IMR-90 (cell line): ENCODE results near the gene ALK. TPM values are rescaled to one million over a fixed set of nuclear protein-coding genes. Genes with fewer than 3 reads are reported as not detected.

Source experiments
- ATAC-seq: fragments of 200-7000 bp; cut with Tn5 transposase; 2 replicates; pipeline ENCODE4 v1.9.1; 2020; ENCODE audit warnings: low read depth, mild to moderate bottlenecking, moderate library complexity
- BruUV-seq: library from RNA; stranded (reverse); fragments of 400-500 nt; replicated peaks from 2 replicates; lab custom pipeline; 2021; lab: Mats Ljungman, UMichigan
- CTCF ChIA-PET: fragments of 300-600 bp; formaldehyde crosslinking; extraction: SDS; loops from one replicate; lab custom pipeline; 2021; ENCODE audit warnings: antibody characterized with exemption; lab: Yijun Ruan, JAX
- POLR2A ChIA-PET: fragments of 300-600 bp; sonication (Branson Sonifier 250); formaldehyde crosslinking; loops from one replicate; lab custom pipeline; 2022; ENCODE audit warnings: antibody characterized with exemption; ENCODE audit not compliant: unreplicated experiment; lab: Charles Lee
- DNase-seq: peaks from one replicate; pipeline ENCODE4 v3.0.0; 2013
- H2AFZ ChIP-seq: replicated peaks from 2 replicates; pipeline ENCODE3; 2013; ENCODE audit warnings: low read length, mild to moderate bottlenecking; ENCODE audit not compliant: poor library complexity
- H2AK5ac ChIP-seq: 2 replicates; pipeline ENCODE4 v1.6.1; 2013; ENCODE audit warnings: low read depth, low read length, inconsistent platforms
- H2AK9ac ChIP-seq: replicated peaks from 2 replicates; pipeline ENCODE3; 2013; ENCODE audit warnings: mild to moderate bottlenecking, low read depth, low read length, moderate library complexity; ENCODE audit not compliant: poor library complexity
- H2BK120ac ChIP-seq: 2 replicates; pipeline ENCODE4 v1.6.1; 2013; ENCODE audit warnings: low read depth, low read length, inconsistent platforms
- H2BK15ac ChIP-seq: 3 replicates; pipeline ENCODE4 v1.6.1; 2013; ENCODE audit warnings: low read depth, low read length, inconsistent platforms
- H2BK20ac ChIP-seq: 2 replicates; pipeline ENCODE4 v1.6.1; 2013; ENCODE audit warnings: low read depth, mild to moderate bottlenecking, inconsistent platforms, low read length, moderate library complexity
- H2BK5ac ChIP-seq: 2 replicates; pipeline ENCODE4 v1.6.1; 2013; ENCODE audit warnings: mild to moderate bottlenecking, low read depth, low read length, inconsistent platforms; ENCODE audit not compliant: poor library complexity, severe bottlenecking
- H3K14ac ChIP-seq: replicated peaks from 2 replicates; pipeline ENCODE4 v1.6.1; 2013; ENCODE audit warnings: low read depth, low read length, inconsistent platforms
- H3K18ac ChIP-seq: 2 replicates; pipeline ENCODE4 v1.6.1; 2013; ENCODE audit warnings: low read depth, low read length, control low read depth
- H3K23ac ChIP-seq: 2 replicates; pipeline ENCODE4 v1.6.1; 2013; ENCODE audit warnings: low read depth, low read length, inconsistent platforms
- H3K27ac ChIP-seq: 2 replicates; pipeline ENCODE4 v1.5.1; 2013; ENCODE audit warnings: mild to moderate bottlenecking, control low read depth, low read length; ENCODE audit not compliant: insufficient read depth
- H3K27me3 ChIP-seq: 2 replicates; pipeline ENCODE4 v1.6.1; 2013; ENCODE audit warnings: low read length; ENCODE audit not compliant: control insufficient read depth, insufficient read depth
- H3K36me3 ChIP-seq: 2 replicates; pipeline ENCODE4 v1.6.1; 2013; ENCODE audit warnings: low read length, mixed read lengths; ENCODE audit not compliant: control insufficient read depth, insufficient read depth
- H3K4ac ChIP-seq: 2 replicates; pipeline ENCODE4 v1.6.1; 2013; ENCODE audit warnings: low read depth, low read length, inconsistent platforms
- H3K4me1 ChIP-seq: 2 replicates; pipeline ENCODE4 v1.6.1; 2013; ENCODE audit warnings: low read length, mixed read lengths; ENCODE audit not compliant: control insufficient read depth, insufficient read depth
- H3K4me2 ChIP-seq: 2 replicates; pipeline ENCODE4 v1.6.1; 2013; ENCODE audit warnings: low read depth, mild to moderate bottlenecking, control low read depth, low read length, moderate library complexity
- H3K4me3 ChIP-seq: 2 replicates; pipeline ENCODE4 v1.5.1; 2013; ENCODE audit warnings: low read depth, mild to moderate bottlenecking, control low read depth, low read length, moderate library complexity; ENCODE audit not compliant: insufficient read depth
- H3K56ac ChIP-seq: 2 replicates; pipeline ENCODE4 v1.6.1; 2013; ENCODE audit warnings: low read length, inconsistent platforms; ENCODE audit not compliant: insufficient read depth; ENCODE audit errors: extremely low read depth
- H3K79me1 ChIP-seq, 2 experiments: 2 replicates each; pipeline ENCODE4 v1.6.1; 2013; ENCODE audit warnings: low read length in 2 of 2, inconsistent platforms in 1 of 2, low read depth in 1 of 2
- H3K9ac ChIP-seq: 2 replicates; pipeline ENCODE4 v1.6.1; 2013; ENCODE audit warnings: low read depth, low read length, control low read depth
- H3K9me1 ChIP-seq: 2 replicates; pipeline ENCODE4 v1.6.1; 2013; ENCODE audit warnings: low read length, inconsistent platforms; ENCODE audit not compliant: insufficient read depth
- H3K9me3 ChIP-seq: 2 replicates; pipeline ENCODE4 v1.6.1; 2013; ENCODE audit warnings: low read length; ENCODE audit not compliant: control insufficient read depth, insufficient read depth
- H4K20me1 ChIP-seq: 2 replicates; pipeline ENCODE4 v1.6.1; 2013; ENCODE audit warnings: low read length, inconsistent platforms; ENCODE audit not compliant: insufficient read depth
- H4K5ac ChIP-seq: 2 replicates; pipeline ENCODE4 v1.6.1; 2013; ENCODE audit warnings: mild to moderate bottlenecking, low read depth, low read length, control low read depth
- H4K8ac ChIP-seq, 2 experiments: 2 replicates each; pipeline ENCODE4 v1.6.1; 2013; ENCODE audit warnings: low read depth in 2 of 2, low read length in 2 of 2, control low read depth in 1 of 2, inconsistent platforms in 1 of 2
- H4K91ac ChIP-seq: 2 replicates; pipeline ENCODE4 v1.6.1; 2013; ENCODE audit warnings: low read depth, low read length, inconsistent platforms; ENCODE audit not compliant: insufficient read depth
- BHLHE40 ChIP-seq: fragments of 150-350 bp; IDR thresholded peaks from 2 replicates; pipeline ENCODE4 v1.6.1; 2016; ENCODE audit warnings: mild to moderate bottlenecking, low read depth, low read length
- CHD1 ChIP-seq: IDR thresholded peaks from 2 replicates; pipeline ENCODE4 v1.6.1; 2012; ENCODE audit warnings: low read depth, low read length, improper control_type of control experiment
- ELK1 ChIP-seq: fragments of 150-350 bp; IDR thresholded peaks from 2 replicates; pipeline ENCODE4 v1.6.1; 2016; ENCODE audit warnings: low read depth, mild to moderate bottlenecking, low read length, moderate library complexity, borderline replicate concordance
- FOS ChIP-seq: fragments of 150-350 bp; IDR thresholded peaks from 2 replicates; pipeline ENCODE4 v1.6.1; 2016; ENCODE audit warnings: low read depth, low read length
- MAFK ChIP-seq: IDR thresholded peaks from 2 replicates; pipeline ENCODE4 v1.6.1; 2012; ENCODE audit warnings: low read depth, low read length, improper control_type of control experiment
- MXI1 ChIP-seq: IDR thresholded peaks from 2 replicates; pipeline ENCODE4 v1.6.1; 2012; ENCODE audit warnings: low read depth, mild to moderate bottlenecking, low read length, moderate library complexity, borderline replicate concordance
- NFE2L2 ChIP-seq: fragments of 150-350 bp; IDR thresholded peaks from 2 replicates; pipeline ENCODE4 v1.6.1; 2016; ENCODE audit warnings: low read depth, mild to moderate bottlenecking, low read length
- POLR2A ChIP-seq: IDR thresholded peaks from 2 replicates; pipeline ENCODE4 v1.6.1; 2012; ENCODE audit warnings: mild to moderate bottlenecking, low read depth, low read length
- RAD21 ChIP-seq: IDR thresholded peaks from 2 replicates; pipeline ENCODE4 v1.6.1; 2012; ENCODE audit warnings: low read length, improper control_type of control experiment
- RCOR1 ChIP-seq: IDR thresholded peaks from 2 replicates; pipeline ENCODE4 v1.6.1; 2012; ENCODE audit warnings: mild to moderate bottlenecking, low read length, improper control_type of control experiment; ENCODE audit not compliant: insufficient replicate concordance
- RFX5 ChIP-seq: IDR thresholded peaks from 2 replicates; pipeline ENCODE4 v1.8.0; 2012; ENCODE audit warnings: low read depth, mild to moderate bottlenecking, low read length, moderate library complexity
- SMC3 ChIP-seq: fragments of 150-350 bp; IDR thresholded peaks from 2 replicates; pipeline ENCODE4 v1.6.1; 2016; ENCODE audit warnings: low read depth, mild to moderate bottlenecking, antibody characterized with exemption, low read length, moderate library complexity
- WGBS, 2 experiments: methylation state at CpG; one replicate each; pipeline versions ENCODE4 v1.1.5 to v1.1.7; 2013; ENCODE audit warnings: missing lambda C conversion rate in 2 of 2; ENCODE audit not compliant: insufficient read length in 1 of 2; ENCODE audit errors: extremely low coverage in 2 of 2; 5-methylcytosine and 5-hydroxymethylcytosine counted together
- dilution Hi-C: fragments of 300-500 bp; cut with HindIII; formaldehyde crosslinking; loops from one replicate; pipeline ENCODE4 v1.14.3; 2018; ENCODE audit warnings: low sequenced_read_pairs; ENCODE audit not compliant: unreplicated experiment
- in situ Hi-C: fragments of 300-500 bp; cut with MboI; formaldehyde crosslinking; loops from 3 replicates; pipeline ENCODE4 v1.14.3; 2019; ENCODE audit warnings: low sequenced_read_pairs, inconsistent platforms, mixed read lengths
- intact Hi-C: fragments of 100-400 bp; cut with micrococcal nuclease; formaldehyde crosslinking; loops from 2 replicates; pipeline ENCODE4 v1.10.0; 2022
- polyA plus RNA-seq, 3 experiments: library from polyadenylated mRNA; depleted of rRNA; stranded (reverse); fragments of >200 nt; gene quantifications; 2 replicates each; pipeline ENCODE4 v1.2.3, GENCODE V29; 2012; ENCODE audit warnings: low replicate concordance in 1 of 3
- total RNA-seq: library from RNA; depleted of rRNA; stranded (reverse); fragments of >200 nt; gene quantifications from 2 replicates; pipeline ENCODE4 v1.2.3, GENCODE V29; 2012
- TF ChIP-seq, protein P1 (sequence below): fragments of 150-350 bp; IDR thresholded peaks from 2 replicates; pipeline ENCODE4 v1.6.1; 2017; ENCODE audit warnings: mild to moderate bottlenecking, antibody characterized with exemption, low read length, low read depth
- TF ChIP-seq, protein P2 (sequence below): conservative IDR thresholded peaks from 2 replicates; pipeline ENCODE4 v1.5.1; 2012; ENCODE audit warnings: mild to moderate bottlenecking, low read depth, low read length, improper control_type of control experiment

ALK gene
- total and polyA plus RNA-seq, 2 of the 4 experiments (the other 2 are of a cell fraction) = not detected

DNA sequence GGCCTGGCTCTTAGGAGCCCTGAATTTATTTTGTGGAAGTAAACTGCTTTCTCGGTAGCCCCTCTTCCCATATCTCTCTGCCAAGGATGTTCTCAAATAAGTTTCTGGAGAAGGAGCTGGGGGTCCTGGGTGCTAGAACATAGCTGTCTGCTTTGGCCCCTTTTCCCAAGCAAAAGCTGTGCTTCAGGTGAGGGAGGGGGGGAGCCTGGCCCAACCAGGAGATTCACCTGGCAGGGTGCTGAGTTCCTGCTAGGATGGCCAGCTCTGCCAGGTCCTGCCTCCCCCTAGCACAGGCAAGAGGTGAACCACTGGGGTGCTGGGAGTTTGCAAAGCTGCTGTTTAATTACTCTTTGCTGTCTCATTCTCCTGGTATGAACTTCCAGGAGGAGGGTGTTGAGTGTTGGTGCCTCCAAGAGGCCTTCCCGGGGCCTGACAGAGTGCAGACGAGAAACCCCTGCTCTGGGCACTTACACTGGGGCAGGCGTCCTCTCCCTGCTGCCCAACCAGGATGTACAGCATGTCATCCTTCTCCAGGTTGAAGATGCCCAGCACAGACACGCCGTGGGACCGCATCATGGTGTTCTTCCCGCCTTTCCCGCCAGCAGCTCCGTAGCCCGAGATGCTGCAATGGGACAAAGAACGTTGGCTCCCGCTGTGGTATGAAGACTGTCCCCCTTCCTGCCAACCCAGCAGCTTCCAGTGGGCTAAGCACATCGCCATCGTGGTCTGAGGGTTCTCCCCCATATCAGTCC lies 682.0 kb downstream of the ALK start:
- 0 out of 2 replicates have a peak, but pooled peaks cover 3% of the 10 kb centered on the region for H3K4me1 ChIP-seq
- no peak overlapping the region for H2AFZ ChIP-seq
- H3K18ac ChIP-seq = no peak overlapping the region
- WGBS, 2 experiments = no CpG with 5 or more reads among the region's 15 CpGs
- no peak overlapping the region for H2BK20ac ChIP-seq
- H4K20me1 ChIP-seq = no peaks in the 10 kb centered on the region
- H2BK5ac ChIP-seq = no peak overlapping the region
- H3K4ac ChIP-seq = no peak overlapping the region
- peaks cover 49% of the 10 kb centered on the region for H3K27me3 ChIP-seq
- H4K5ac ChIP-seq = no peak overlapping the region
- no peak overlapping the region for H4K8ac ChIP-seq
- no peak overlapping the region for H2BK120ac ChIP-seq
- no peaks in the 10 kb centered on the region for H3K9me1 ChIP-seq
- in situ Hi-C loops (no loop called here), intact Hi-C loops (loop anchor here (2.0 kb wide), 1 partner anchor 601 kb away; no protein-coding TSS in a partner anchor), dilution Hi-C loops (no loop called here)
- no TSS peak for BruUV-seq
- CTCF ChIA-PET = interaction anchor here (0.8 to 1.3 kb wide), 2 partner anchors 20 to 205 kb away, joined by 3 to 4 read pairs; no protein-coding TSS in a partner anchor
- H3K9ac ChIP-seq = no peak overlapping the region
- no peak for ATAC-seq
- no peak overlapping the region for H2AK5ac ChIP-seq
- no peak overlapping the region for H3K14ac ChIP-seq
- H3K27ac ChIP-seq = no peak overlapping the region
- POLR2A ChIA-PET = no interaction called here
- H3K4me3 ChIP-seq = no peak overlapping the region
- DNase-seq = no peak
- H3K56ac ChIP-seq = no peak overlapping the region
- H3K23ac ChIP-seq = no peak overlapping the region
- no peak overlapping the region for H4K91ac ChIP-seq
- TF ChIP-seq BHLHE40 (no peak), FOS (no peak), RCOR1 (no peak), MAFK (no peak), MXI1 (no peak), POLR2A (no peak), CHD1 (no peak), ELK1 (no peak), RAD21 (no peak), NFE2L2 (no peak), SMC3 (no peak), RFX5 (no peak)
- TF ChIP-seq, protein P1, sequence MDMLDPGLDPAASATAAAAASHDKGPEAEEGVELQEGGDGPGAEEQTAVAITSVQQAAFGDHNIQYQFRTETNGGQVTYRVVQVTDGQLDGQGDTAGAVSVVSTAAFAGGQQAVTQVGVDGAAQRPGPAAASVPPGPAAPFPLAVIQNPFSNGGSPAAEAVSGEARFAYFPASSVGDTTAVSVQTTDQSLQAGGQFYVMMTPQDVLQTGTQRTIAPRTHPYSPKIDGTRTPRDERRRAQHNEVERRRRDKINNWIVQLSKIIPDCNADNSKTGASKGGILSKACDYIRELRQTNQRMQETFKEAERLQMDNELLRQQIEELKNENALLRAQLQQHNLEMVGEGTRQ = no peak
- TF ChIP-seq, protein P2, sequence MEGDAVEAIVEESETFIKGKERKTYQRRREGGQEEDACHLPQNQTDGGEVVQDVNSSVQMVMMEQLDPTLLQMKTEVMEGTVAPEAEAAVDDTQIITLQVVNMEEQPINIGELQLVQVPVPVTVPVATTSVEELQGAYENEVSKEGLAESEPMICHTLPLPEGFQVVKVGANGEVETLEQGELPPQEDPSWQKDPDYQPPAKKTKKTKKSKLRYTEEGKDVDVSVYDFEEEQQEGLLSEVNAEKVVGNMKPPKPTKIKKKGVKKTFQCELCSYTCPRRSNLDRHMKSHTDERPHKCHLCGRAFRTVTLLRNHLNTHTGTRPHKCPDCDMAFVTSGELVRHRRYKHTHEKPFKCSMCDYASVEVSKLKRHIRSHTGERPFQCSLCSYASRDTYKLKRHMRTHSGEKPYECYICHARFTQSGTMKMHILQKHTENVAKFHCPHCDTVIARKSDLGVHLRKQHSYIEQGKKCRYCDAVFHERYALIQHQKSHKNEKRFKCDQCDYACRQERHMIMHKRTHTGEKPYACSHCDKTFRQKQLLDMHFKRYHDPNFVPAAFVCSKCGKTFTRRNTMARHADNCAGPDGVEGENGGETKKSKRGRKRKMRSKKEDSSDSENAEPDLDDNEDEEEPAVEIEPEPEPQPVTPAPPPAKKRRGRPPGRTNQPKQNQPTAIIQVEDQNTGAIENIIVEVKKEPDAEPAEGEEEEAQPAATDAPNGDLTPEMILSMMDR = no peak
- no peak overlapping the region for H3K4me2 ChIP-seq
- H2AK9ac ChIP-seq = no peak overlapping the region
- no peaks in the 10 kb centered on the region for H3K36me3 ChIP-seq
- no peaks in the 10 kb centered on the region for H3K79me1 ChIP-seq
- no peaks in the 10 kb centered on the region for H3K9me3 ChIP-seq
- no peak overlapping the region for H2BK15ac ChIP-seq
